Activated CD4-positive, alpha-beta T cell treated with anti-CD3 and anti-CD28 coated beads for 36 hours (primary cell): Measurements from ENCODE around the gene C5orf58. TPM values are rescaled to one million over a fixed set of nuclear protein-coding genes. Genes with fewer than 3 reads are reported as not detected.
"Not testable (repeated sequence)": the region's sequence is repeated elsewhere in the genome, so short reads cannot be mapped to it uniquely, and the experiment has no call there.

Experiments used
- ATAC-seq: fragments of 200-7000 bp; cut with Tn5 transposase; one replicate; pipeline ENCODE4 v1.10.0; 2021; ENCODE audit warnings: mild to moderate bottlenecking, moderate library complexity
- CTCF ChIA-PET: fragments of 350-600 bp; sonication (Branson Sonifier 250); formaldehyde crosslinking; loops from one replicate; lab custom pipeline; 2021; ENCODE audit warnings: antibody characterized with exemption; lab: Charles Lee
- POLR2A ChIA-PET: fragments of 350-600 bp; sonication (Branson Sonifier 250); formaldehyde crosslinking; loops from one replicate; lab custom pipeline; 2021; ENCODE audit warnings: antibody characterized with exemption, inconsistent platforms; lab: Charles Lee
- DNase-seq: peaks from one replicate; pipeline ENCODE4 v3.0.0-alpha.2; 2020
- H3K27ac Mint-ChIP-seq: one replicate; pipeline ENCODE4 v1.8.0; 2021; ENCODE audit warnings: mixed read lengths
- H3K27me3 Mint-ChIP-seq: one replicate; pipeline ENCODE4 v1.8.0; 2021; ENCODE audit warnings: mixed read lengths
- H3K36me3 Mint-ChIP-seq: one replicate; pipeline ENCODE4 v1.8.0; 2021; ENCODE audit warnings: low read depth, mixed read lengths
- H3K4me1 Mint-ChIP-seq: one replicate; pipeline ENCODE4 v1.8.0; 2021; ENCODE audit warnings: mixed read lengths
- H3K4me3 Mint-ChIP-seq: one replicate; pipeline ENCODE4 v1.8.0; 2021; ENCODE audit warnings: mild to moderate bottlenecking, moderate library complexity, mixed read lengths
- H3K9me3 Mint-ChIP-seq: one replicate; pipeline ENCODE4 v1.8.0; 2021; ENCODE audit warnings: low read depth, mixed read lengths
- intact Hi-C, 2 experiments: fragments of 100-400 bp; cut with DNase I in 1 of 2; cut with micrococcal nuclease in 1 of 2; formaldehyde crosslinking; loops; one replicate each; pipeline versions ENCODE4 v1.14.2 to v1.15.1; 2022 to 2024; cut with DNase I, micrococcal nuclease
- total RNA-seq, 2 experiments: library from RNA; stranded (reverse); gene quantifications; one replicate each; pipeline ENCODE4 v1.2.3, GENCODE V29; 2021

Gene C5orf58
- total RNA-seq, 2 experiments from 2014 or later = not detected

DNA sequence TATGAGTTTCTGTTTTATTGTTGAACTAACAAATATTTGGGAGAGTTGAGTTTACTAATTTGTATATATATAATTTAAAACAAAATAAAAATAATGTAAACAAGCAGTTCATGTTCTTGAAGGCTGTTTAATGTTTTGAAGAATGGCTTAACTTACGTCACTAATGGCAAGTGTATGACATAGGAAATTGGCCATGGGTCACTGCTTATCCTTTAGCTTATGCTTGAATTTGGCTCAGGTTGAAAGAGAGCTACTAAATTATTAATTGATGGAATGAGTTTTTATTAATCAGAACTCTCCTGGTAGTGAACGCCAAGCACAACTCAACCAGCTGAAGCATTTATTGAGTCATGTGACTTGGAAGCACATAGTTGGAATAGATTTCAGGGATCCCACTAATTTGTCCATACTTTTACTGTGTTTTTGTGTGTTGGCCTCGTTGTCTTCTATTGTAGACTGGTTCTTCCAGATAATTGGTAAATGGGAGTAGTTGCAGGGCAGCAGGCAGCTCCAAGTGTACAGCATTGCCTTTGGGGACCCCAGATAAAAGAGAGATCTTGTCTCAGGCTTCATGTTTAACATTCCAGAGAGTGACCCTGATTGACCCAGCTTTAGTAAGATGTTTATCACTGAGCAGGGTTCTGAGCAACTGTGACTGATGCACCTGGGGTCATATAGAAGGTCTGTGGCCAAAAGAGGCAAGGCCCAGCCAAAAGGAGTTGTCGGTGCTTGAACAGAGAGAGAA lies 13.5 kb downstream of the C5orf58 start:
- DNase-seq (no peak), ATAC-seq (no peak)
- Mint-ChIP-seq H3K27me3 (no peaks in the 10 kb centered on the region), H3K36me3 (peaks cover 59% of the 10 kb centered on the region), H3K4me1 (peaks cover 21% of the 10 kb centered on the region), H3K9me3 (peaks cover 9% of the 10 kb centered on the region), H3K27ac (no peak overlapping the region), H3K4me3 (no peak overlapping the region)
- ChIA-PET CTCF (interaction anchor here (0.7 to 2.8 kb wide), 8 partner anchors 10 to 88 kb away, joined by 3 to 14 read pairs (median 4); no protein-coding TSS in a partner anchor), POLR2A (interaction anchor here (0.8 kb wide), 2 partner anchors 7 to 87 kb away, joined by 4 to 6 read pairs; no protein-coding TSS in a partner anchor)
- intact Hi-C loops = no loop called here

DNA sequence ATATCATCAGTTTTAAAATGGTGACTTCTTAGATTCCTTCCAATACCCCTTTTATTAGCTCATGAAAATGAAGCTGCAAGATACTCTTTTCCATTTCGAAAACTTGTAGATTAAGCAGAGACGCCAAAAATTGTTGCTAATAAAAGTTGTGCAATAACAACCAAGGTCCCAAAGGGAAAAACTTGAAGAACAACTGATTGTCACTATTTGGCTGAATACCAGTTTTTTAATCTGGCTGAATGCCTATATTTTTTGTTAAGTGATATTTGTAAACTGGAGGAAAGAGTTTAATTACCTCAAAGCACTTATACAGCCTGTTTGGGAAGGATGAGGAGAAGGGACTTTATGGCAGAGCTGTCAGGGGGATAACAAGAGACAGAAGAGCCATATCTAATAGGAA lies 14.6 kb downstream of the C5orf58 start:
- no peak for ATAC-seq
- peaks cover 9% of the 10 kb centered on the region for H3K9me3 Mint-ChIP-seq

DNA sequence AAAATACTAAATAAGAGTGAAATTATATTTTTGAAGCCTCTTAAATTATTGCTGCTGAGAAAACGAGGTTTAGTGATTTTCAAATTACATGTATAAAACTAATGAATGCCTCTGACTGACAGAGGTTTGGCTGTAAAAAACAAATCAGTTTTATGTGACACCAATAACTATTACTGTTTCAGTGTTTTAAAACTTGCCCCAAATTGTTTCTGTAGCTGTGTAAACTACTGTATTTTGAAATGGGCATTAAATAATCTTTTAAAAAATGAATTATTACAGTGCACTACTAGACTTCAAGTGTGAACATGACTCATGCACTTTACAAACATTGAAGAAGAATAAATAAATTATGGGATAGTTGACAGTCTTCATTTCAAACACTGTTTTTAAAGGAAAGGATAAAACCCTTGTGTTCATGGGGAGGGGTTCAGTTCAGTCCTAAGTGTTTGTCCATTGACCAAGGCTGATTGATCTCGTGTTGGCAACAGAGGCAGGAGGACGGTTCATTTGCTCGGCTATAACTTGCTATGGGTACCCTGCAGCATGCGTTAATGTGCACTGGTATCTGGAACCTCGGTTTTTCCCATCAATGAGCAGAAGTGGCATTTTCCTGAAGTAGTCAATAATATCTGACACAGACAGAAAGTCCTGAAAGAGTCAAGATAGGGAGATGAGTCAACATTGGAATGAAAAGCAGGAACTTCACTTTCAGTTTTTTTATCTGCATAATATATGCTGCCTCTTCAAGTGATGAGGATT lies 15.6 kb downstream of the C5orf58 start:
- ChIA-PET POLR2A (no interaction called here), CTCF (interaction anchor here (1.5 to 2.8 kb wide), 2 partner anchors 18 to 22 kb away, joined by 3 to 14 read pairs; no protein-coding TSS in a partner anchor)
- H3K27me3 Mint-ChIP-seq = no peaks in the 10 kb centered on the region
- intact Hi-C loops = no loop called here
- no peak for DNase-seq
- peaks cover 28% of the 10 kb centered on the region for H3K4me1 Mint-ChIP-seq
- no peak overlapping the region for H3K4me3 Mint-ChIP-seq
- H3K36me3 Mint-ChIP-seq = peaks cover 76% of the 10 kb centered on the region
- peak overlapping the region; percentile 48 for H3K27ac Mint-ChIP-seq
- ATAC-seq = peak; percentile 48
- H3K9me3 Mint-ChIP-seq = peaks cover 9% of the 10 kb centered on the region

More for the DNA sequence above, 14.6 kb downstream of the C5orf58 start:
- Mint-ChIP-seq H3K27ac (no peak overlapping the region), H3K4me1 (peaks cover 23% of the 10 kb centered on the region), H3K27me3 (no peaks in the 10 kb centered on the region), H3K36me3 (peaks cover 69% of the 10 kb centered on the region), H3K4me3 (no peak overlapping the region)
- ChIA-PET POLR2A (interaction anchor here (0.8 kb wide), 2 partner anchors 8 to 86 kb away, joined by 4 to 6 read pairs; no protein-coding TSS in a partner anchor), CTCF (interaction anchor here (1.0 to 2.8 kb wide), 5 partner anchors 9 to 87 kb away, joined by 3 to 14 read pairs (median 4); no protein-coding TSS in a partner anchor)
- intact Hi-C loops = no loop called here
- DNase-seq = no peak

DNA sequence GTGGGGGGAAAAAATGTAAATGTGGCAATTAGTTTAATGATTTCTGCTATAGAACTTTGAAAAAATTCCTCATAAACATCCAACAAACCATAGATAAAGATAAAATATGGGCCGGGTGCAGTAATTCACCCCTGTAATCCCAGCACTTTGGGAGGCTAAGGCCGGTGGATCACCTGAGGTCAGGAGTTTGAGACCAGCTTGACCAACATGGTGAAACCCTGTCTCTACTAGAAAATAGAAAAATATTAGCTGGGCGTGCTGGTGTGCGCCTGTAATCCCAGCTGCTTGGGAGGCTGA lies 16.1 kb downstream of the C5orf58 start:
- intact Hi-C loops, H3K9me3 Mint-ChIP-seq, H3K4me3 Mint-ChIP-seq, DNase-seq, H3K27me3 Mint-ChIP-seq, POLR2A ChIA-PET, H3K27ac Mint-ChIP-seq, ATAC-seq: not testable (repeated sequence)
- Mint-ChIP-seq H3K36me3 (peaks cover 81% of the 10 kb centered on the region), H3K4me1 (peaks cover 33% of the 10 kb centered on the region)
- CTCF ChIA-PET = interaction anchor here (1.5 kb wide), 1 partner anchor 23 kb away, joined by 3 read pairs; no protein-coding TSS in a partner anchor

DNA sequence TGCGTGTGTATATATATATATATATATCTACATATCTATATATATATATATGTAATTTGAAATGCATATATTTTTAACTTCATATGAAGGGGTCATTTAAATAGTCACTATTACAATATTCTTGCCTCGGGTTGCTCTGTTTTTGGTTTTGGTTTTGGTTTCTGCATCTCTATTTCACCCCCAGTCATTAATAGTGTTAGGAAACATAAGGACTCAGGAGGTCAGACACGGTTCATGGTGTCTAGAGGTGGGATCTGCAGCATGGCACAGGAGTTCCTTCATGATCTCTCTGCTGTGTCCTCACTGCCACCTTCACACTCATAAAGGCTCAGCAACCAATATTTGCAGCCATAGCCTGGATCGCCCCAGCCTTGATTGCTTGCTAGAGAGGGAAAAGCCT lies 16.6 kb downstream of the C5orf58 start:
- Mint-ChIP-seq H3K4me3 (no peak overlapping the region), H3K36me3 (peaks cover 86% of the 10 kb centered on the region), H3K4me1 (peaks cover 38% of the 10 kb centered on the region), H3K27ac (peak overlapping the region; percentile 80), H3K9me3 (peaks cover 9% of the 10 kb centered on the region), H3K27me3 (no peaks in the 10 kb centered on the region)
- ATAC-seq (no peak), DNase-seq (no peak)
- intact Hi-C loops = no loop called here
- POLR2A ChIA-PET = no interaction called here
- CTCF ChIA-PET = interaction anchor here (1.5 to 2.2 kb wide), 2 partner anchors 18 to 23 kb away, joined by 3 to 9 read pairs; no protein-coding TSS in a partner anchor

DNA sequence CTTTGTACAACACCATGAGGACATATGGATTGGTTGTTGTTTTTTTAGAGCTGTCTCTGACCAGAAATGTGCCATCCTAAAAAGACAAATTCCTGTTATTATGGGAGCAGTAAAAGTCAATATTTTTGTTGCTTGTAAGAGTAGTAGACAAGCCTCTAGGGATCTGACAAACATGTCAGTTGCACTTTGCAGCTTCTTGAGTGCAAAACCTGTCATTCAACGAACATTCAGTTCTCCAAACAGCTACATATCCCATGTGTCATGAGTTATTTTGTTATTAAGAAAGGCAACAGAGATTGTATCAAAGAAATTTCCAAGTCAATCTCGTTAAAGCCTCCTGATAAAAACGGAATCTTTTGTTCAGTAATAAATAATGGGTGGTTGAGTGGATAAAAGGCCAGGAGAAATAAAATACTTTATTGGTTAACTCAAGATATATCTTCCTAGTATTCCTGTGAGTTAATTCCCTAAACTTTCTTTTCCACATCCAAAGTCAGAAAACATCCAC lies 18.1 kb downstream of the C5orf58 start:
- ATAC-seq (no peak), DNase-seq (no peak)
- ChIA-PET CTCF (interaction anchor here (1.4 to 2.4 kb wide), 5 partner anchors 16 to 88 kb away, joined by 4 to 9 read pairs (median 7); no protein-coding TSS in a partner anchor), POLR2A (no interaction called here)
- H3K36me3 Mint-ChIP-seq = peaks cover 92% of the 10 kb centered on the region
- intact Hi-C loops = no loop called here
- H3K4me1 Mint-ChIP-seq = peaks cover 51% of the 10 kb centered on the region
- H3K9me3 Mint-ChIP-seq = peaks cover 5% of the 10 kb centered on the region
- H3K27ac Mint-ChIP-seq = no peak overlapping the region
- no peaks in the 10 kb centered on the region for H3K27me3 Mint-ChIP-seq
- H3K4me3 Mint-ChIP-seq = no peak overlapping the region

DNA sequence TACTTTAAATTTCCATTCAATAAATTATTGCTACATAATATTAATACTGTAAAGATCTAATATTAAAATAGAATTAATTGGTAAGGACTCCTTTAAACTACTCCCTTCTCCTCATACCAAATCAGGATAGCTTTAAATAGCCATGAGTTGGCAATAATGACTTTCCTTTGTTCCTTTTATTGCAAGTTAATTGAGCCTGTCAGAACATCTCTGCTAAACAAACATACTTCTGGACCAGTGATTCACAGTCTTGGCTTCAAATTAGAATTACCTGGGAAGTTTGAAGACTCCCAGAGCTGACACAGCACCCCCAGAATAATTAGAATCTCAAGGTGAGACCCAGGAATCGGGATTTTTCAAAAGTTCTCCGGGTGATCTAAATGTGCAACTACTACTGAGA lies 18.7 kb downstream of the C5orf58 start:
- no peak for ATAC-seq
- DNase-seq = no peak
- Mint-ChIP-seq H3K9me3 (peaks cover 2% of the 10 kb centered on the region), H3K27ac (no peak overlapping the region), H3K4me3 (no peak overlapping the region), H3K27me3 (no peaks in the 10 kb centered on the region), H3K4me1 (peaks cover 57% of the 10 kb centered on the region), H3K36me3 (peaks cover 92% of the 10 kb centered on the region)
- CTCF ChIA-PET = interaction anchor here (1.4 to 2.4 kb wide), 6 partner anchors 15 to 87 kb away, joined by 4 to 9 read pairs (median 6); no protein-coding TSS in a partner anchor
- intact Hi-C loops = no loop called here
- POLR2A ChIA-PET = no interaction called here

DNA sequence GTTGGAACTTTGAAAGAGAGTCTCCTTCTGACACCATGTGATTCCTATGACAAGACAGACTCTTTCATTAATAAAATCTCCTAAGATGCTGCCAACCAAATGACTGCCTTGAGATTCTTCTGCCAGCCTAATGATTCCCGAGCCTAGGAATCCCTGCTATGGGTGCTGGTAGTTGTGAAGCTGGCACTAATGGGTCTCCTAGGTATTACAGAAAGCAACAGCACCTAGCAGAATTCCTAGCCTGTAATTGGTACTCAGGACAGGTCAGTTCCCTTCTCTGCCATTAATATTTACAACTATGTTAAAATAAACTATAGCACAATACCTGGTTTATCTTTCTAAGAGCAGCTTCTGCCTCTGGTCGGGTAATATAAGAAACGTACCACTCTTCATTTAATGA lies 19.3 kb downstream of the C5orf58 start:
- H3K27me3 Mint-ChIP-seq = no peaks in the 10 kb centered on the region
- H3K9me3 Mint-ChIP-seq = no peaks in the 10 kb centered on the region
- peaks cover 92% of the 10 kb centered on the region for H3K36me3 Mint-ChIP-seq
- intact Hi-C loops = no loop called here
- no peak for DNase-seq
- H3K27ac Mint-ChIP-seq = no peak overlapping the region
- CTCF ChIA-PET = interaction anchor here (1.5 to 2.4 kb wide), 3 partner anchors 41 to 87 kb away, joined by 4 to 9 read pairs (median 7); no protein-coding TSS in a partner anchor
- POLR2A ChIA-PET = no interaction called here
- H3K4me1 Mint-ChIP-seq = peaks cover 58% of the 10 kb centered on the region
- ATAC-seq = no peak
- H3K4me3 Mint-ChIP-seq = no peak overlapping the region

DNA sequence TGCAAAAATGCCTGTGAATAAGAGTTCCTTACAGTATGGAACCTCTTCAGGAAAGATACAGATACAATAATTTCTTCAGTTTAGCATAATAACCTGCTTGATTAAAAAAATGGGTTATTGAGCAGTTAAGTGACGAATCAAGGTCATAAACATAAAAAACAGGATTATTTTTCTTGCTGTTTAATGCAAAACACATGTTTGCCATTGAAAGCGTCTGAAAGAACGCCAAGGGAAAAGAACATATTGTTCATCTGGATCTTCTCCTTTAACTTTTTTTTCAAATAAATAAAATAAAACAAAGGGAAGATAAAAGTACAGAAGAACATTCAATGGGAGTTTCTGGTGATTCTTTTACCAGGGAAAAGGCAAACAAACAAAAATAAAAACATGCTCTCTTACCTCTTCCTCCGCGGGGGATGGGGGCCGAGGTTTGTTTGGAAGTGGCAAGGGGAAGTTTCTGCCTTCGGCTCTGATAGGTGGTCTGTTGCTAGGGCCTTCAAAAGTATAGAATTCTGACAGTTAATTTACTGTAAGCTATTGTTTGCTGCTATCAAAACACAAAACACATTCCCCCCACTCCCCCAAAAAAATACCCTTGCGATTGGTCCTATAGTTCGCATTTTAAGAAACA lies 20.1 kb downstream of the C5orf58 start:
- H3K27me3 Mint-ChIP-seq = no peaks in the 10 kb centered on the region
- H3K4me3 Mint-ChIP-seq = no peak overlapping the region
- H3K9me3 Mint-ChIP-seq = no peaks in the 10 kb centered on the region
- H3K4me1 Mint-ChIP-seq = peaks cover 58% of the 10 kb centered on the region
- intact Hi-C loops = no loop called here
- POLR2A ChIA-PET = no interaction called here
- H3K36me3 Mint-ChIP-seq = peaks cover 92% of the 10 kb centered on the region
- CTCF ChIA-PET = interaction anchor here (0.6 to 2.4 kb wide), 3 partner anchors 40 to 406 kb away, joined by 3 to 9 read pairs (median 4); no protein-coding TSS in a partner anchor
- no peak for DNase-seq
- ATAC-seq = no peak
- no peak overlapping the region for H3K27ac Mint-ChIP-seq

DNA sequence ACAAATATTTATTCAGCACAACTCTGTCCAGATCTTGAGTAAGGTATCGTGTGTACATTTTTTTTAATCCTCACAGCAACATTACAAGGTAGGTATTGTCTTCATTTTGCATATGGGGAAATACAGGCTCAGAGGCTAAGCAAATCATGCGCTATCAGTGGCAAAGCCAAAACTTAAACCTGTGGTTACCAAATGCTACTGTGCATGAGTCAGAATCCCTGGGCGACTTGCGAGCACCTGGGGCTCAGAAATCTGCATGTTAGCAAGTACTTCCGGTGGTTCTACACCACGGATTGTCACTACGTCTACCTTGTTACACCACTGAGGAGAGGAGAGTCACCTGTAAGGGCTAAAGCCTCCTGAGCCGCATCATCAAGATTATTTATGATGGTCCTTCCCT lies 21.3 kb downstream of the C5orf58 start:
- Mint-ChIP-seq H3K9me3 (no peaks in the 10 kb centered on the region), H3K27ac (peak overlapping the region; percentile 45), H3K36me3 (peaks cover 90% of the 10 kb centered on the region), H3K4me1 (peaks cover 53% of the 10 kb centered on the region), H3K4me3 (no peak overlapping the region), H3K27me3 (no peaks in the 10 kb centered on the region)
- ChIA-PET CTCF (interaction anchor here (0.6 to 0.7 kb wide), 2 partner anchors 25 to 28 kb away, joined by 3 read pairs; no protein-coding TSS in a partner anchor), POLR2A (no interaction called here)
- intact Hi-C loops = loop anchor here in 1 of 2 experiments (1.0 kb wide), 1 partner anchor 77 kb away; no protein-coding TSS in a partner anchor
- peak; percentile 78 for DNase-seq
- ATAC-seq = peak; percentile 96
